Activated naive CD4-positive, alpha-beta T cell treated with anti-CD3 and anti-CD28 coated beads, Interleukin-2, amount 50 U/mL, for 16 hours (primary cell): Measurements from ENCODE around the gene KRTAP2-2.
"Not testable (repeated sequence)": the region's sequence is repeated elsewhere in the genome, so short reads cannot be mapped to it uniquely, and the experiment has no call there.

Experiments used
- DNase-seq: peaks from one replicate; pipeline ENCODE4 v3.0.0-alpha.2; 2020

The KRTAP2-2 gene

GRCh38 chr17:41055130-41055529, at the start of gene KRTAP2-2:
Gene KRTAP2-2, minus strand, starts transcription at chr17:41055230. Its CDS starts 19 bp downstream, at chr17:41055211.
- not testable (repeated sequence) for DNase-seq

- not testable (repeated sequence) for DNase-seq
Observed at GRCh38 chr17:41104386-41105038, 49.5 kb upstream of the KRTAP2-2 start.

GRCh38 chr17:41103896-41104295, 48.9 kb upstream of the KRTAP2-2 start:
- no peak for DNase-seq

GRCh38 chr17:41101586-41102259, 46.7 kb upstream of the KRTAP2-2 start, which contains the start of gene KRTAP4-16:
Gene KRTAP4-16, minus strand, starts transcription at chr17:41102209. Its CDS starts 0 bp downstream, at chr17:41102209.
- no peak for DNase-seq

- DNase-seq = not testable (repeated sequence)
Observed at GRCh38 chr17:41099682-41100480, 44.9 kb upstream of the KRTAP2-2 start.

- no peak for DNase-seq
Observed at GRCh38 chr17:41098481-41098880, 43.5 kb upstream of the KRTAP2-2 start.

GRCh38 chr17:41098042-41098441, 43.0 kb upstream of the KRTAP2-2 start, which contains the start of gene KRTAP4-8:
Gene KRTAP4-8, minus strand, starts transcription at chr17:41098142. Its CDS starts 58 bp downstream, at chr17:41098084.
- DNase-seq = no peak

- no peak for DNase-seq
Observed at GRCh38 chr17:41096055-41096454, 41.0 kb upstream of the KRTAP2-2 start.

- DNase-seq = not testable (repeated sequence)
Observed at GRCh38 chr17:41088760-41089352, 33.8 kb upstream of the KRTAP2-2 start.

GRCh38 chr17:41084100-41084856, 29.2 kb upstream of the KRTAP2-2 start, which contains the start of gene KRTAP4-7:
Gene KRTAP4-7, plus strand, starts transcription at chr17:41084150. Its CDS starts 57 bp downstream, at chr17:41084207.
- DNase-seq = not testable (repeated sequence)

GRCh38 chr17:41083427-41083826, 28.4 kb upstream of the KRTAP2-2 start:
- DNase-seq = not testable (repeated sequence)

- DNase-seq = no peak
Observed at GRCh38 chr17:41082626-41083025, 27.6 kb upstream of the KRTAP2-2 start.

GRCh38 chr17:41076788-41077187, 21.8 kb upstream of the KRTAP2-2 start:
- DNase-seq = no peak

GRCh38 chr17:41073676-41074075, 18.6 kb upstream of the KRTAP2-2 start:
- no peak for DNase-seq

- no peak for DNase-seq
Observed at GRCh38 chr17:41071606-41072360, 16.8 kb upstream of the KRTAP2-2 start.

GRCh38 chr17:41069031-41069430, 14.0 kb upstream of the KRTAP2-2 start:
- no peak for DNase-seq

GRCh38 chr17:41067281-41067680, 12.3 kb upstream of the KRTAP2-2 start:
- DNase-seq = no peak

GRCh38 chr17:41065829-41066624, 11.0 kb upstream of the KRTAP2-2 start, which contains the start of gene KRTAP2-4:
Gene KRTAP2-4, minus strand, starts transcription at chr17:41065879. Its CDS starts 34 bp downstream, at chr17:41065845.
- DNase-seq = no peak

GRCh38 chr17:41065016-41065689, 10.1 kb upstream of the KRTAP2-2 start:
- not testable (repeated sequence) for DNase-seq

GRCh38 chr17:41064301-41064700, 9.3 kb upstream of the KRTAP2-2 start:
- DNase-seq = no peak
